GM19455 (cell line): Measurements from ENCODE around the gene KRTAP21-3.
"Not testable (repeated sequence)": the region's sequence is repeated elsewhere in the genome, so short reads cannot be mapped to it uniquely, and the experiment has no call there.

Experiments
- ATAC-seq: cut with Tn5 transposase; IDR thresholded peaks from one replicate; pipeline ENCODE4 v1.9.1; 2021; ENCODE audit not compliant: unreplicated experiment

Gene KRTAP21-3

GRCh38 chr21:30718239-30718909, at the start of gene KRTAP21-3:
TSS of gene KRTAP21-3 (minus strand) at chr21:30718777. CDS start at chr21:30718759, 18 bp downstream.
- ATAC-seq = no peak

- no peak for ATAC-seq
Observed at GRCh38 chr21:30760776-30761175, 42.2 kb upstream of the KRTAP21-3 start.

GRCh38 chr21:30758306-30758705, 39.7 kb upstream of the KRTAP21-3 start:
- no peak for ATAC-seq

- ATAC-seq = not testable (repeated sequence)
Observed at GRCh38 chr21:30755328-30755727, 36.8 kb upstream of the KRTAP21-3 start, which contains the start of gene KRTAP21-1. TSS of gene KRTAP21-1 (minus strand) at chr21:30755428. CDS start at chr21:30755378, 50 bp downstream.

GRCh38 chr21:30747159-30747558, 28.6 kb upstream of the KRTAP21-3 start, which contains the start of gene KRTAP21-2:
TSS of gene KRTAP21-2 (minus strand) at chr21:30747259. CDS start at chr21:30747202, 57 bp downstream.
- no peak for ATAC-seq

- no peak for ATAC-seq
Observed at GRCh38 chr21:30740462-30740861, 21.9 kb upstream of the KRTAP21-3 start.

- ATAC-seq = no peak
Observed at GRCh38 chr21:30733026-30733425, 14.4 kb upstream of the KRTAP21-3 start.

- ATAC-seq = no peak
Observed at GRCh38 chr21:30726726-30727125, 8.1 kb upstream of the KRTAP21-3 start.

- ATAC-seq = no peak
Observed at GRCh38 chr21:30719401-30719800, 824 bp upstream of the KRTAP21-3 start.

- no peak for ATAC-seq
Observed at GRCh38 chr21:30717105-30717504, 1.5 kb downstream of the KRTAP21-3 start.

GRCh38 chr21:30714946-30715345, 3.6 kb downstream of the KRTAP21-3 start:
- no peak for ATAC-seq

- ATAC-seq = no peak
Observed at GRCh38 chr21:30714456-30714855, 4.1 kb downstream of the KRTAP21-3 start.

GRCh38 chr21:30713766-30714165, 4.8 kb downstream of the KRTAP21-3 start:
- ATAC-seq = no peak

GRCh38 chr21:30710499-30710898, 8.1 kb downstream of the KRTAP21-3 start:
- no peak for ATAC-seq

- no peak for ATAC-seq
Observed at GRCh38 chr21:30707409-30707808, 11.2 kb downstream of the KRTAP21-3 start.

- ATAC-seq = no peak
Observed at GRCh38 chr21:30695956-30696355, 22.6 kb downstream of the KRTAP21-3 start.

- ATAC-seq = no peak
Observed at GRCh38 chr21:30689822-30690221, 28.8 kb downstream of the KRTAP21-3 start.

- ATAC-seq = no peak
Observed at GRCh38 chr21:30684506-30684905, 34.1 kb downstream of the KRTAP21-3 start.

GRCh38 chr21:30680586-30680985, 38.0 kb downstream of the KRTAP21-3 start:
- ATAC-seq = no peak

- no peak for ATAC-seq
Observed at GRCh38 chr21:30676737-30677136, 41.8 kb downstream of the KRTAP21-3 start.

- no peak for ATAC-seq
Observed at GRCh38 chr21:30674312-30674711, 44.3 kb downstream of the KRTAP21-3 start.

GRCh38 chr21:30672985-30673650, 45.5 kb downstream of the KRTAP21-3 start:
- ATAC-seq = no peak
